AG04450 (cell line): ENCODE results near the gene SHROOM4. TPM values are rescaled to one million over a fixed set of nuclear protein-coding genes. Genes with fewer than 3 reads are reported as not detected.

ENCODE experiments used
- CTCF ChIA-PET: fragments of 300-600, 350-600 bp; formaldehyde crosslinking; extraction: SDS; loops from one replicate; lab custom pipeline; 2022; ENCODE audit warnings: antibody characterized with exemption, inconsistent platforms; lab: Charles Lee
- POLR2A ChIA-PET: fragments of 350-600 bp; formaldehyde crosslinking; extraction: SDS; loops from one replicate; lab custom pipeline; 2021; ENCODE audit warnings: antibody characterized with exemption, inconsistent platforms; lab: Yijun Ruan, JAX
- DNase-seq: peaks from one replicate; pipeline ENCODE4 v3.0.0-alpha.2; 2011; ENCODE audit warnings: low read depth, low spot score
- H3K27ac ChIP-seq: one replicate; pipeline ENCODE4 v1.5.1; 2012; ENCODE audit warnings: low read depth, low read length, control low read depth
- H3K27me3 ChIP-seq: one replicate; pipeline ENCODE4 v1.6.0; 2012; ENCODE audit warnings: low read length; ENCODE audit not compliant: control insufficient read depth, insufficient read depth
- H3K4me3 ChIP-seq: 2 replicates; pipeline ENCODE4 v1.5.1; 2011; ENCODE audit warnings: mild to moderate bottlenecking, low read depth, low read length, control low read depth
- H3K9me3 ChIP-seq: 2 replicates; pipeline ENCODE4 v1.5.1; 2012; ENCODE audit warnings: low read length; ENCODE audit not compliant: control insufficient read depth, insufficient read depth
- polyA plus RNA-seq: library from polyadenylated mRNA; depleted of rRNA; stranded (reverse); fragments of >200 nt; gene quantifications from 2 replicates; pipeline ENCODE4 v1.2.3, GENCODE V29; 2011
- TF ChIP-seq, protein P1 (sequence below): IDR thresholded peaks from 2 replicates; pipeline ENCODE4 v1.5.1; 2011; ENCODE audit warnings: low read depth, low read length, control low read depth, inconsistent platforms

The SHROOM4 gene
- polyA plus RNA-seq, 1 experiment: 1.0 TPM

DNA sequence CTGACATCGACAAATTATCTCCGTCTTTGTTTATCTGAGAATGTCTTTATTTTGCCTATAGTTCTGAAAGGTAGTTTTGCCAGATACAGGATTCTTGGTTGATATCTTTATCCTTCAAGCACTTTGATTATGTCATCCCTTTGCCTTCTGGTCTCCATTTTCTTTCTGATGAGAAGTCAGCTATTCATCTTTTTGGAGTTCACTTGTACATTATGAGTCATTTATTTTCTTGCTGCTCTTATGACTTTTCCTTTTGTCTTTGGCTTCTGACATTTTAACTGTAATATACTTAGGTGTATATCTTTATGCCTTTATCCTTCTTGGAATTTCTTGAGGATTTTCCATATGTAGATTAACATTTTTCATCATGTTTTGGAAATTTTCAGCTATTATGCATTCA lies 51.4 kb downstream of the SHROOM4 start:
- CTCF ChIA-PET: no interaction called here
- no peak for DNase-seq

GRCh38 chrX:50756276-50756675 lies 57.7 kb downstream of the SHROOM4 start:
- TF ChIP-seq, protein P1, sequence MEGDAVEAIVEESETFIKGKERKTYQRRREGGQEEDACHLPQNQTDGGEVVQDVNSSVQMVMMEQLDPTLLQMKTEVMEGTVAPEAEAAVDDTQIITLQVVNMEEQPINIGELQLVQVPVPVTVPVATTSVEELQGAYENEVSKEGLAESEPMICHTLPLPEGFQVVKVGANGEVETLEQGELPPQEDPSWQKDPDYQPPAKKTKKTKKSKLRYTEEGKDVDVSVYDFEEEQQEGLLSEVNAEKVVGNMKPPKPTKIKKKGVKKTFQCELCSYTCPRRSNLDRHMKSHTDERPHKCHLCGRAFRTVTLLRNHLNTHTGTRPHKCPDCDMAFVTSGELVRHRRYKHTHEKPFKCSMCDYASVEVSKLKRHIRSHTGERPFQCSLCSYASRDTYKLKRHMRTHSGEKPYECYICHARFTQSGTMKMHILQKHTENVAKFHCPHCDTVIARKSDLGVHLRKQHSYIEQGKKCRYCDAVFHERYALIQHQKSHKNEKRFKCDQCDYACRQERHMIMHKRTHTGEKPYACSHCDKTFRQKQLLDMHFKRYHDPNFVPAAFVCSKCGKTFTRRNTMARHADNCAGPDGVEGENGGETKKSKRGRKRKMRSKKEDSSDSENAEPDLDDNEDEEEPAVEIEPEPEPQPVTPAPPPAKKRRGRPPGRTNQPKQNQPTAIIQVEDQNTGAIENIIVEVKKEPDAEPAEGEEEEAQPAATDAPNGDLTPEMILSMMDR: no peak
- CTCF ChIA-PET: interaction anchor here (1.6 to 1.9 kb wide), 2 partner anchors 9 to 147 kb away, joined by 3 to 7 read pairs; no protein-coding TSS in a partner anchor
- no peaks in the 10 kb centered on the region for H3K27me3 ChIP-seq
- H3K27ac ChIP-seq: no peak overlapping the region
- POLR2A ChIA-PET: no interaction called here
- no peak for DNase-seq
- H3K9me3 ChIP-seq: no peaks in the 10 kb centered on the region
- H3K4me3 ChIP-seq: no peak overlapping the region

More for the DNA sequence above, 51.4 kb downstream of the SHROOM4 start:
- H3K9me3 ChIP-seq: no peaks in the 10 kb centered on the region
- TF ChIP-seq, protein P1: no peak
- H3K27me3 ChIP-seq: no peaks in the 10 kb centered on the region
- H3K27ac ChIP-seq: no peak overlapping the region
- no peak overlapping the region for H3K4me3 ChIP-seq
- POLR2A ChIA-PET: no interaction called here

- TF ChIP-seq, protein P1: no peak
- CTCF ChIA-PET: interaction anchor here (3.5 to 4.1 kb wide), 2 partner anchors 60 to 152 kb away, joined by 10 to 19 read pairs; no protein-coding TSS in a partner anchor
- H3K27me3 ChIP-seq: no peaks in the 10 kb centered on the region
- DNase-seq: no peak
- no peak overlapping the region for H3K27ac ChIP-seq
- POLR2A ChIA-PET: no interaction called here
- no peak overlapping the region for H3K4me3 ChIP-seq
- H3K9me3 ChIP-seq: no peaks in the 10 kb centered on the region
Measured at GRCh38 chrX:50751091-50751490, 62.9 kb downstream of the SHROOM4 start.

GRCh38 chrX:50747471-50747900 lies 66.5 kb downstream of the SHROOM4 start:
- no peak overlapping the region for H3K4me3 ChIP-seq
- ChIA-PET CTCF (interaction anchor here (0.6 to 4.6 kb wide), 13 partner anchors 8 to 241 kb away, joined by 3 to 41 read pairs (median 5); no protein-coding TSS in a partner anchor), POLR2A (interaction anchor here (1.3 kb wide), 1 partner anchor 49 kb away, joined by 4 read pairs; no protein-coding TSS in a partner anchor)
- DNase-seq: no peak
- H3K27me3 ChIP-seq: no peaks in the 10 kb centered on the region
- no peaks in the 10 kb centered on the region for H3K9me3 ChIP-seq
- TF ChIP-seq, protein P1: peak; percentile 74
- H3K27ac ChIP-seq: no peak overlapping the region

- Histone ChIP-seq H3K27ac (no peak overlapping the region), H3K27me3 (no peaks in the 10 kb centered on the region), H3K4me3 (no peak overlapping the region), H3K9me3 (no peaks in the 10 kb centered on the region)
- no peak for DNase-seq
- CTCF ChIA-PET: no interaction called here
- POLR2A ChIA-PET: no interaction called here
- TF ChIP-seq, protein P1: no peak
Measured at GRCh38 chrX:50736656-50737055, 77.3 kb downstream of the SHROOM4 start.
